ENCODE results near the gene TTR. TPM values are rescaled to one million over a fixed set of nuclear protein-coding genes. Genes with fewer than 3 reads are reported as not detected.

TTR gene
- total RNA-seq, 2 donors from 2014 or later: 145 to 352 TPM

GRCh38 chr18:31592506-31593157, 955 bp downstream of the TTR start:
- TF ChIP-seq, protein P1, sequence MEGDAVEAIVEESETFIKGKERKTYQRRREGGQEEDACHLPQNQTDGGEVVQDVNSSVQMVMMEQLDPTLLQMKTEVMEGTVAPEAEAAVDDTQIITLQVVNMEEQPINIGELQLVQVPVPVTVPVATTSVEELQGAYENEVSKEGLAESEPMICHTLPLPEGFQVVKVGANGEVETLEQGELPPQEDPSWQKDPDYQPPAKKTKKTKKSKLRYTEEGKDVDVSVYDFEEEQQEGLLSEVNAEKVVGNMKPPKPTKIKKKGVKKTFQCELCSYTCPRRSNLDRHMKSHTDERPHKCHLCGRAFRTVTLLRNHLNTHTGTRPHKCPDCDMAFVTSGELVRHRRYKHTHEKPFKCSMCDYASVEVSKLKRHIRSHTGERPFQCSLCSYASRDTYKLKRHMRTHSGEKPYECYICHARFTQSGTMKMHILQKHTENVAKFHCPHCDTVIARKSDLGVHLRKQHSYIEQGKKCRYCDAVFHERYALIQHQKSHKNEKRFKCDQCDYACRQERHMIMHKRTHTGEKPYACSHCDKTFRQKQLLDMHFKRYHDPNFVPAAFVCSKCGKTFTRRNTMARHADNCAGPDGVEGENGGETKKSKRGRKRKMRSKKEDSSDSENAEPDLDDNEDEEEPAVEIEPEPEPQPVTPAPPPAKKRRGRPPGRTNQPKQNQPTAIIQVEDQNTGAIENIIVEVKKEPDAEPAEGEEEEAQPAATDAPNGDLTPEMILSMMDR (IDR thresholded peaks at IDR 0.05): no peak
- TF ChIP-seq POLR2A (IDR thresholded peaks at IDR 0.05): no peak
- H3K4me3 ChIP-seq: no peak overlapping the region
- H3K36me3 ChIP-seq (replicated peaks in 1 of 2; ENCODE audit: insufficient read depth in 1 of 2, low read depth in 2 of 2): no peaks in the 10 kb centered on the region
- H3K27ac ChIP-seq: no peak overlapping the region
- 85 to 88% methylated on average over 10 of the region's 10 CpGs for WGBS, 2 donors
- H3K9me3 ChIP-seq: no peaks in the 10 kb centered on the region
- peaks cover 15% of the 10 kb centered on the region for H3K4me1 ChIP-seq
- no peaks in the 10 kb centered on the region for H3K27me3 ChIP-seq
- no peak for ATAC-seq
- intact Hi-C loops (cut with DNase I): no loop called here
- no peak for DNase-seq

DNA sequence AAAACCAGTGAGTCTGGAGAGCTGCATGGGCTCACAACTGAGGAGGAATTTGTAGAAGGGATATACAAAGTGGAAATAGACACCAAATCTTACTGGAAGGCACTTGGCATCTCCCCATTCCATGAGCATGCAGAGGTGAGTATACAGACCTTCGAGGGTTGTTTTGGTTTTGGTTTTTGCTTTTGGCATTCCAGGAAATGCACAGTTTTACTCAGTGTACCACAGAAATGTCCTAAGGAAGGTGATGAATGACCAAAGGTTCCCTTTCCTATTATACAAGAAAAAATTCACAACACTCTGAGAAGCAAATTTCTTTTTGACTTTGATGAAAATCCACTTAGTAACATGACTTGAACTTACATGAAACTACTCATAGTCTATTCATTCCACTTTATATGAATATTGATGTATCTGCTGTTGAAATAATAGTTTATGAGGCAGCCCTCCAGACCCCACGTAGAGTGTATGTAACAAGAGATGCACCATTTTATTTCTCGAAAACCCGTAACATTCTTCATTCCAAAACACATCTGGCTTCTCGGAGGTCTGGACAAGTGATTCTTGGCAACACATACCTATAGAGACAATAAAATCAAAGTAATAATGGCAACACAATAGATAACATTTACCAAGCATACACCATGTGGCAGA, 3.6 kb downstream of the TTR start:
- 87 to 90% methylated on average over 5 of the region's 5 CpGs for WGBS, 2 donors
- no peak overlapping the region for H3K27ac ChIP-seq
- H3K4me3 ChIP-seq: no peak overlapping the region
- ATAC-seq (no peak), DNase-seq (no peak)
- no peaks in the 10 kb centered on the region for H3K9me3 ChIP-seq
- TF ChIP-seq, protein P1 (IDR thresholded peaks at IDR 0.05): no peak
- TF ChIP-seq POLR2A (IDR thresholded peaks at IDR 0.05): no peak
- H3K4me1 ChIP-seq: peaks cover 15% of the 10 kb centered on the region
- intact Hi-C loops (cut with DNase I): no loop called here
- H3K27me3 ChIP-seq: no peaks in the 10 kb centered on the region
- H3K36me3 ChIP-seq (replicated peaks in 1 of 2; ENCODE audit: insufficient read depth in 1 of 2, low read depth in 2 of 2): no peaks in the 10 kb centered on the region

DNA sequence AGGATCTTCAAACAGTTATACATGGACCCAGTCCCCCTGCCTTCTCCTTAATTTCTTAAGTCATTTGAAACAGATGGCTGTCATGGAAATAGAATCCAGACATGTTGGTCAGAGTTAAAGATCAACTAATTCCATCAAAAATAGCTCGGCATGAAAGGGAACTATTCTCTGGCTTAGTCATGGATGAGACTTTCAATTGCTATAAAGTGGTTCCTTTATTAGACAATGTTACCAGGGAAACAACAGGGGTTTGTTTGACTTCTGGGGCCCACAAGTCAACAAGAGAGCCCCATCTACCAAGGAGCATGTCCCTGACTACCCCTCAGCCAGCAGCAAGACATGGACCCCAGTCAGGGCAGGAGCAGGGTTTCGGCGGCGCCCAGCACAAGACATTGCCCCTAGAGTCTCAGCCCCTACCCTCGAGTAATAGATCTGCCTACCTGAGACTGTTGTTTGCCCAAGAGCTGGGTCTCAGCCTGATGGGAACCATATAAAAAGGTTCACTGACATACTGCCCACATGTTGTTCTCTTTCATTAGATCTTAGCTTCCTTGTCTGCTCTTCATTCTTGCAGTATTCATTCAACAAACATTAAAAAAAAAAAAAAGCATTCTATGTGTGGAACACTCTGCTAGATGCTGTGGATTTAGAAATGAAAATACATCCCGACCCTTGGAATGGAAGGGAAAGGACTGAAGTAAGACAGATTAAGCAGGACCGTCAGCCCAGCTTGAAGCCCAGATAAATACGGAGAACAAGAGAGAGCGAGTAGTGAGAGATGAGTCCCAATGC, 4.6 kb downstream of the TTR start:
- TF ChIP-seq POLR2A (IDR thresholded peaks at IDR 0.05): no peak
- TF ChIP-seq, protein P1 (IDR thresholded peaks at IDR 0.05): no peak
- no peak for DNase-seq
- Histone ChIP-seq H3K4me3 (no peak overlapping the region), H3K36me3 (replicated peaks in 1 of 2; ENCODE audit: insufficient read depth in 1 of 2, low read depth in 2 of 2) (no peaks in the 10 kb centered on the region), H3K9me3 (no peaks in the 10 kb centered on the region), H3K27me3 (no peaks in the 10 kb centered on the region), H3K4me1 (peaks cover 8% of the 10 kb centered on the region), H3K27ac (no peak overlapping the region)
- no peak for ATAC-seq
- intact Hi-C loops (cut with DNase I): no loop called here
- 80 to 83% methylated on average over 9 of the region's 9 CpGs for WGBS, 2 donors

DNA sequence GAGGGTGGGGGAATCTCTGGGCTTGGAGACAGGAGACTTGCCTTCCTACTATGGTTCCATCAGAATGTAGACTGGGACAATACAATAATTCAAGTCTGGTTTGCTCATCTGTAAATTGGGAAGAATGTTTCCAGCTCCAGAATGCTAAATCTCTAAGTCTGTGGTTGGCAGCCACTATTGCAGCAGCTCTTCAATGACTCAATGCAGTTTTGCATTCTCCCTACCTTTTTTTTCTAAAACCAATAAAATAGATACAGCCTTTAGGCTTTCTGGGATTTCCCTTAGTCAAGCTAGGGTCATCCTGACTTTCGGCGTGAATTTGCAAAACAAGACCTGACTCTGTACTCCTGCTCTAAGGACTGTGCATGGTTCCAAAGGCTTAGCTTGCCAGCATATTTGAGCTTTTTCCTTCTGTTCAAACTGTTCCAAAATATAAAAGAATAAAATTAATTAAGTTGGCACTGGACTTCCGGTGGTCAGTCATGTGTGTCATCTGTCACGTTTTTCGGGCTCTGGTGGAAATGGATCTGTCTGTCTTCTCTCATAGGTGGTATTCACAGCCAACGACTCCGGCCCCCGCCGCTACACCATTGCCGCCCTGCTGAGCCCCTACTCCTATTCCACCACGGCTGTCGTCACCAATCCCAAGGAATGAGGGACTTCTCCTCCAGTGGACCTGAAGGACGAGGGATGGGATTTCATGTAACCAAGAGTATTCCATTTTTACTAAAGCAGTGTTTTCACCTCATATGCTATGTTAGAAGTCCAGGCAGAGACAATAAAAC, 6.5 kb downstream of the TTR start:
- no peak for DNase-seq
- intact Hi-C loops (cut with DNase I): no loop called here
- H3K4me3 ChIP-seq: no peak overlapping the region

More for the DNA sequence above, 6.5 kb downstream of the TTR start:
- H3K36me3 ChIP-seq (replicated peaks in 1 of 2; ENCODE audit: insufficient read depth in 1 of 2, low read depth in 2 of 2): no peaks in the 10 kb centered on the region
- no peaks in the 10 kb centered on the region for H3K4me1 ChIP-seq
- no peaks in the 10 kb centered on the region for H3K9me3 ChIP-seq
- no peak for TF ChIP-seq POLR2A (IDR thresholded peaks at IDR 0.05)
- TF ChIP-seq, protein P1 (IDR thresholded peaks at IDR 0.05): no peak
- WGBS, 2 donors: 92 to 93% methylated on average over 13 of the region's 13 CpGs
- H3K27me3 ChIP-seq: no peaks in the 10 kb centered on the region
- ATAC-seq: no peak
- H3K27ac ChIP-seq: no peak overlapping the region
